Measurements from ENCODE around the gene LRRC8C.
"Not testable (repeated sequence)": the region's sequence is repeated elsewhere in the genome, so short reads cannot be mapped to it uniquely, and the experiment has no call there.

Gene LRRC8C

DNA sequence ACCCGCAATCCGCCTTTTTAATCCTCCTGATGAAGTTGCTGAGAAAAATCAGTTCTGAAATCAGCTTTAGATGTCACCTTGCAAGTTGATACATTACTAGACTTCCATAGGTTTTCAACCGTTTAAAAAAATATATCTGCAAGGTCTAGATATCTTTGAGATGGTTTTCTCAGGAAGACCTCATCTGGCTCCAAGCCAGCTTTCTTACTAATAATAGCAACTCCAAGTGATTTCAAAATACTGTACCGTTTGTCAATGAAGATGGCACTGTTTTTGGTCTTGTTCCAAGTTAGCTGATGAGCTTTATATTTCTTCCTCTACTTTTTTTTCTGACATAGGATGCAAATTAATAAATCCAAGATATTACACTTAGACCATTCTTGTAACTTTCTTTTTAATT lies 40.3 kb downstream of the LRRC8C start:
- no peak for DNase-seq

DNA sequence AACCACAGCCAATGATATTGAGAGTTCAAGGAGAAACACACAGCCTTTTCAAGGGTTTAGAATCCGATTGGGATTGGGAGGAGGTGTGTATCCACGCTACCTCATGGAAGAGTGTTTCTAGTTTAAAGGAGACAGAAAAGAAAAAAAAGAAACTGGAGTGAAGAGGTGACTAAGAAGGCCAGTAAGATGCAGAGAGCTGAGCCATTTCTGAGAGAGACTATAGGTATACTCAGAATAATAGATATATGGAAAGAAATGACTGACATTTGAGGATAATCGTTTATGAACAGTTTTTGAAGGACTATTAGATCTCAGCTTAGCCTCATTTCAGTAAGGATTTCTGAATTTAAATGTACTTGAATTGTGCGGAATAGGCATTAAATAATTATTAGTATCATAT lies 42.8 kb downstream of the LRRC8C start:
- DNase-seq = no peak

DNA sequence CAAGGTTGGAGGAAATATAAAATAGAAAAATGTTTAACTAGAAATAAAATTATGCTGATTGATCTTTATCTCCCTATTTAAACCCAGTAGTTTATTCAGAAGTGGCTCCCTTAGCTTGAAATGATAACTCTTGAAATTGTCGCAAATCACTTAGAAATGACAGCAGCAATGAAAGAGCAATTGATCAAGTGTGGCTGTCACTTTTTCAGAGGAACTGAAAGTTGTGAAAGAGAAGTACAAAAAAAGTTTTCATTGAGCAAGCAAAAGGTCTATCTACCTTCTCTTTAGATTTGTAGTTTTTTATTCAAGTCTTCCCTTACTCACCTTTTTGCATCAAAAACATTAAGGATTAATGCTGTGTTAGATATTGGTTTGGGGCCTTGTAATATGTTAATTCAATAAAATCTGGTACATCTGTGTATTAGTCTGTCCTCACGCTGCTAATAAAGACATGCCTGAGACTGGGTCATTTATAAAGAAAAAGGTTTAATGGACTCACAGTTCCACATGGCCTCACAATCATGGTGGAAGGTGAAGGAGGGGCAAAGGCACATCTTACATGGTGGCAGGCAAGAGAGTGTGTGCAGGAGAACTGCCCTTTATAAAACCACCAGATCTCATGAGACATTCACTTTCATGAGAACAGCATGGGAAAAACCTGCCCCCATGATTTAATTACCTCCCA lies 48.3 kb downstream of the LRRC8C start:
- DNase-seq = no peak

DNA sequence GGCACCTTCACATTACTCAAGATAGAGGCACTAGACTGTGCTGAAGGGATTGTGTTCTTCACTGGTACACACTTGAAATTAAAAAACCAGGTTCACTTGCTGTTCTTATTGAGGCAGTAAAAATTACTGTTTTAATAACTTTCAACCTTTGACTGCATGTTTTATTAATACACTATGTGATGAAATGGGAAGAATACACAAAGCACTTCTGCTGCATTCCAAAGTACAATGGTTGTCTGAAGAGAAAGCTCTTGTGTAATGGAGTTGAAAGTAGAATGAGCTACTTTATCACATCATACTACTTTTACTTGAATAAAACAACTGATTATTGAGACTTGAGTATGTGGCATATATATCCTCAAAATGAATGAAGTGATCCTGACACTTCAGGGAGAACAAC lies 49.7 kb downstream of the LRRC8C start:
- no peak for DNase-seq

DNA sequence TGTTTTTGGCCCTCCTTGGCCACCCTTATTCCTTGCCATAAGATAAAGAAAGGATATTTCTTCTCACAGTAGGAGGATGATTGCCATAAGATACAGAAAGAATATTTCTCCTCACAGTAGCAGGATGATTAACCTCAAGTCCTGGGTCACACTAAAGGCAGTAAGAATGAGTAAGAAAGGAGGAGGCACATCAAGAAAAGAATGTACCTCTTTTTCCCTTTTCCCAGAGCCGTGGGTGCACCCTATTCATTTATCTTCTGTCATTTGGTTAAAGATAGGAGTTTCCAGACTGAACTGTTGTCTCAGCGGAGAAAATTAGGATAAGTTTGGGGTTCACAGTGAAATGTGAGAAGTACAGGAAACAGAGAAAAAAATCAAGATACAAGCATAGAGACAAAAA lies 52.5 kb downstream of the LRRC8C start:
- DNase-seq = no peak

DNA sequence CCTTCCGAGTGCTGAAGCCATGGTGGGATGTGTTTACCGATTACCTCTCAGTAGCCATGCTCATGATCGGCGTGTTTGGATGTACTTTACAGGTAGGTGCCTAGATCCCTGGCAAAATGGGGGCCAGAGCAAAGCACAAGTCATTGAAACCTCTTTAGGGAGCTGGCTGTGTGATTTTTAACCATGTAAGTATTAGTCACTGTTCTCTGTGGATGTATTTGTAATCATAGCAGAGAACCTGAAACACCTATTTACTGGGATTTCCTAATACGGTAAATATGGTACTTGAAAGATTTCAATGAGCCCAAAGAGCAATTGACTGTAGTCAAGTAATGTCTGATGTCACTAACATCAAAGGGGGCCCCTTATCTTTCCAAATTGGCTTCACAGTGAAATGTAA lies 53.6 kb downstream of the LRRC8C start:
- DNase-seq = no peak

DNA sequence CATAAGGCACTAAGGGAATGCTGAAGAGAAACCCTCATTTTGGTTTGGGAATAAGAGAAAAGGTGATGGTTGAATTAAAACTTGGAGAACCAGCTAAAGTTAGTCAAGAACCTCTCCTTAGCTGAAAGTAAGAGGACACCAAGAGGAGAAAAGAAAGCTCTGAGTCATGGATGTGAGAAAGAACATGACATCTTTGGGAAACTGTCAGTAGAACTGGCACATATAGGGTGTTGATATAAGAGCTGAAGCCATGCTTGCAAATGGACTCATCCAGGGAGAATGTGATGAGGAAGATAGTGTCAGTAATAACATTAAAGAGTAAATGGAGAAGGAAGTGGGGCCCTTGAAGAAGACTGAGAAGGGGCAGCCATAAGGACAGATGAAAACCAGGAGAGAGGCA lies 54.3 kb downstream of the LRRC8C start:
- DNase-seq = no peak

DNA sequence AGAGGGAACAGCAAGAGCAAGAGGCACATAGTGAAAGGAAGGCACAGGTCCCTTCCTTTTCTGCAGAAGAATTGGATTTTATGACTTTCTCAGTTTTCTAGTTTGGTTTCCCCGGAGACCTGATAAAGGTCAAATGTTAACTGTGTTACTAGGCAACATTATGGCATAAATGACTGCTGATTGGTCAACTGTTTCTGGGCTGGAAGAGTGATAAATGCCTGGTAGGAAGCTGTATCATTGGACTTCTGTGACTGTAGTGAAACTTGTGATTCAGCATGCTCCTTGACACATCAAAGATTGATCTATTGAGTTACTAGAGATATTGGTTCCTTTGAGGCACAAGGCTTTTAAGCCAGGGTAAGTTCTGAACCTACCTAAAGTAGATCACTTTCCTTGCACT lies 55.7 kb downstream of the LRRC8C start:
- DNase-seq = no peak

DNA sequence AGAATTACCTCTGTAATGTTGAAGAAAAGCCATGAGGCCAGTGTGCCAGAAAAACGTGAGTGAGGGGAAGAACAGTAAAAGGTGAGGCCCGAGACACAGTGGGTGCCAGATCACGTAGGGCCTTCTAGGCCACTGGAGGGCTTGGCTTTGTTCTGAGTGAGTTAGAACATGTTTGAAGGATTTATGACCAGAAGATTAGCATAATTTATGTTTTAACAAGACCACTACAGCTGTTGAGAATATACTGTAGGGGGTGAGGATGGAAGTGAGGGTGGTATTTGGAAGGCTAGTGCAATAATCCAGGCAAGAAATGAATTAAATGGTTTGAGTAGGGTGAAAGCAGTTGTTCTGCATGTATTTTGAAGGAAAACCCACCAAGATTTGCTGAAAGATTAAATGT lies 56.3 kb downstream of the LRRC8C start:
- no peak for DNase-seq

DNA sequence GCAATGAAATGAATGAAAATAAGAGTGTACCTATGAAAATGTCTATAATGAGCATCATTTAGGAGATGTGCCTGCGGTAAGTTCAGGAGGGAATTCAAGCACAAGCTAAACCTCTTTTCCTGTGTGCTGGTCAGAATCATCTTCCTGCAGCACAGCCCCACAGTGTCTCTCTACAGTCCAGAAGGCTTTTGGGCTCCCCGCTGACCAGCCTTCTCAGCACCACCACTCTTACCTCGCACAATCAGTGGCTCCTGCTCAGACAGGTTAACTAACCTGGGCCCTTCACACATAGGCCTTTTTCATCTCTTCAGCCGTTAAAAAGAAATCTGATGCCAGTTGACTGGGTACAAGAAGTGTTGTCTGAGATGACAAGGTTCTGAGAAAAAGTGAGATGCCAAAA lies 57.7 kb downstream of the LRRC8C start:
- no peak for DNase-seq

DNA sequence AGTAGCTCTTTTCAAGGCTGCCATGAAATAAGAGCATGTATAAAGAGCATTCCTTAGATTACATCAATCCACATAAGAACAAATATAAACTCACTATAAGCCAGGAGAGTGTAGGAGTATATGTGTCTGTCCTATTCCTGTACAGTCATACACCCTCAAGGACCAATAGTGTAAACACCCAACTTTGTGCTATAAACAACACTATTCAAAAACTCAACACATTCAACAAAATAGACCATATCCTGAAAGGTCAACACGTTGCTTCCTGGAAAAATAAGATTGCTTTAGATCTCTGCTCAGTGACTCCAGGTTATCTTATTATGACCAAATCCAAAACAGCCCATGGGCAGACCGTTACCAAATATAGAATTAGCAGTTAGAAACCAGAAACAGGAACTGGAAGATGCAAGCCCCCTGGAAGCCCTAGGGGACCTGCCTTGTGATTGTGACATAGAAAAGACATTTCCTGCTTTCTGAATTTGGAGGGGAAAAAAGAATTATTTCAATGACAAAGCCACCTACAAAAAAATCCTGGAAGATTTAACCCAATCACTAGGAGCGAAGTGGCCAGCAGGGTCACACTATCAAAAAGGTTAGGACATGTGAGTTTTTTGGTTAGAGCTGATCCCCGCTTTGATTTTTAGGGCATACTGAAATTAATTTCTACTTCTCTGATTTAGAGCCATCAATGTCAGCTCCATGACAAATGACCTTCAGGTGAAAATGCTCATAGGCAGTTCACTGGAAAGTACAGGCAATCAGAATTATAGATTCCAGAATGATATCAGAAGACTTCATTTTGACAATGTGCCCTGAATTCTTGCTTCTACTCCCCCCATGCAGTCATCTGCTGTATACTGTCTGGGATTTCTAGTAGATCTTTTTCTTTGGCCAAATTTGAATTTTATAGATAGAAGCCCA lies 59.9 kb downstream of the LRRC8C start:
- no peak for DNase-seq

DNA sequence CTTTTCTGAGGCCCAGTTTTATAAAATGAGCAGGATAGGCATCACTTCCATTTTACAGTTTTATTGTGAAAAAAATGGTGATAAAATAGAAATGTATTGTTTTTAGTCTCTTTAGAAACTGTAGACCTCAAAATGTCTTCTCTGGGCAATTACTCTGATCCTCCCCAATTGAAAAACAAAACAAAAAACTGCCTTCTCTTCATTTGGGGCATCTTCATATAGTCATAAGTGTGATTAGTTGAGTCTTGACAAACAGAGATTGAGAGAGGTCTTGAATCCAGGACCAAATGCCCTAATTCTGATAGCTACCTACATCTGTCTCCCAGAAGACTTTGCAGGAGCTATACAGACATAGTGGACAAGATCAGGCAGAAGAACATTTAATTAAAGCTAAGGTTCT lies 62.9 kb downstream of the LRRC8C start:
- DNase-seq = no peak

DNA sequence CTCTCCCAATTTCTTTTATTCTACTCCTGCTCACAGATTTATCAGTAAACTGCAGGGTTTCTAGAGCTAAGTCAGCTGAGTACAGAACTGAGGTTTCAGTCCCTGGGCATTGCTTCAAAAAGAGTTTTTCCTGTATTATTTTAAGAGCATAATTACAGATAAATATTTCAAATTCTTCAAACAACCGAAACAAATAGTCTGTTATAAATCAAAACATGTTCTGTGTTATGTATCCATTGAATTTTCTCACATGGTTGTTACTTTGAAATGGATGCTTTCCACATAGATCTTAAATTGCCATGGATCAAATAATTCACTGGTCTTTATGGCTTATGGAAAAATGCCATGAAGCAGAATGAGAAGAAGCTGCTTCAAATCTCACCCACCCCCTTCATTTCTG lies 64.5 kb downstream of the LRRC8C start:
- DNase-seq = no peak

DNA sequence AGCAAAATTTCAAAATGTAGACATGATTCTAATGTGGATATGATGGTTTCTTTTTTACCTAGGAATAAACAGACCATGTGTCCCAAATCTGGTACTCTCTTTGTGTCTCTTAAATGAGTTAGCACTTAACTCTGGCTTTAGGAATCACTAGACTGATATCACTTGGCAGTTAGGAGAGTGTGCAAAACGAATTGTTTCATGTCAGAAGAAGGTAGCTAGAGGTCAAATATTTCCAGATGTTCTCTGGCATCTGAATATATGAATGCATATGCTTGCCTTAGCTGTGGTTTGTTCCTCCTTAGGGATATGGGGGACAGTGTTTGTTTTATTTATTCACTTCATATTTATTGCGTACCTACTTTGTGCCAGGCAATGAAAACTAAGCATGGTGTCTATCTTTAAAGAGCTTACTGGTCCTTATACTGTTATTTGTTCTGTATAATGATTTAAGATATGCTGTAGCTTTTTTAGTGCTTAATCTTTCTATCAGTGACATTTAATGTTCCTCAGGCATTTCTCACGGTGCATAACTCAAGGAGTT lies 65.2 kb downstream of the LRRC8C start:
- no peak for DNase-seq

DNA sequence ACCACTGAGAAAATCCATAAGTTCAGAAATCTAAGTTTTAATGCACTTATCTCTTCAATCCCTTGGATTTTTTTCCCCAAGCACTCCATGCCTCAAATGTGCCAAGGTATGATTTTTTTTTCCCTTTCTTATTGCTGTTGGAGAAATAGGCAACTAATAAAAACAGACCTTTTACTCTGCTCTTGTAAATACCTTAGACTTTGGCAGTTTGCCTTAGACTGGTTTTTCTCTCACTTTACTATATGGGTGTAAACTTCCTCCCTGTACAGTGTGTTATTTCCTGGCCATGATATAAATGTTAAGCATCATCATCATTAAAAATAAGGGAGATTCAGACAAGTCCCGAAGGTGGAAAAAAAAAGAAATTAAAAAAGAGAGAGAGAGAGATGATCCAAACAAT lies 65.7 kb downstream of the LRRC8C start:
- DNase-seq = no peak

DNA sequence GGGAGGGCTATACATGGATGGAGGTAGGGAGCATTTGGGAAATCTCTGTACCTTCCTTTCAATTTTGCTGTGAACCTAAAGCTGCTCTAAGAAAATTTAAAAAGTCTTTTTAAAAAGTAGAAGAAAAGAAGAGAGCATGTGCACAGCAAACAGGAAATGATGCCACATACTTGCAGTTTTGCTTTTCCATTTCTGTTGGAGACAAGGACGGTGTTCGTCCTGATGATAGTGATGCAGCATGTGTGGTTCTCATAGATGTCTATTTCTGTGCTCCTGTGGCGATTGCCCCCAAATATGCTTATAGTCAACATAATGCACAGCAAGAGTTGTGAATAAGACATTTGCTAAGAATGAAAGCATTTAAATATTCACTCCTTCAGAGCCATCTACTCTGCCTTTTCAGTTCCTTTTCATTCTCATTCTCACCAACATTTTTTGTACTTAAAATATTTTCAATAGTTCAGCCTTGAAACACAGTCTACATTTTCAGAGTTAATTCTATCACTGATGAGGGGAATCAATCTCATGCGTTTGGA lies 66.6 kb downstream of the LRRC8C start:
- no peak for DNase-seq

DNA sequence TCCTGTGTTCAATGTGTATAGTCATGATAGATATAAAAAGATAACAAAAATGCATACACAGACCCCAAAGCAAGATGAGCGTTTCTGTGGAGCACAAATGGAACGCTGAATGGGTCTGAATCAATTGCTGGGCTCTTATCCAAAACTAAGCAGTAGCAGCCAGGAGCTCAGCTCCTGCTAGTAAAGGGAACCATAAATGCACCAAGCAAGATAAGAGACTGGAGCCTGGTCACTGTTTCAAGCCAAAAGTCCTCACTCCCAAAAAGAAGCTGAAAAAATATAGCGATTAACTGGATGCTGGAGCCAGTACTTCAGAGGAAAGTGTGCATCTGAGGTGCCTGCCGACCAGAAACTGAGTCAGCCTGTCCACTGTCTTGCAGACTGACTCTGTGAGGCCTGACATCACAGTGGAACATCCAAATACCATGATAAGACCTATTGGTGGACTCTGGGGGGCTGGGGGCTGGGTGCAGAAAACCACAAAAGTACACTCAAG lies 68.9 kb downstream of the LRRC8C start:
- DNase-seq = peak; percentile 33 to 56

DNA sequence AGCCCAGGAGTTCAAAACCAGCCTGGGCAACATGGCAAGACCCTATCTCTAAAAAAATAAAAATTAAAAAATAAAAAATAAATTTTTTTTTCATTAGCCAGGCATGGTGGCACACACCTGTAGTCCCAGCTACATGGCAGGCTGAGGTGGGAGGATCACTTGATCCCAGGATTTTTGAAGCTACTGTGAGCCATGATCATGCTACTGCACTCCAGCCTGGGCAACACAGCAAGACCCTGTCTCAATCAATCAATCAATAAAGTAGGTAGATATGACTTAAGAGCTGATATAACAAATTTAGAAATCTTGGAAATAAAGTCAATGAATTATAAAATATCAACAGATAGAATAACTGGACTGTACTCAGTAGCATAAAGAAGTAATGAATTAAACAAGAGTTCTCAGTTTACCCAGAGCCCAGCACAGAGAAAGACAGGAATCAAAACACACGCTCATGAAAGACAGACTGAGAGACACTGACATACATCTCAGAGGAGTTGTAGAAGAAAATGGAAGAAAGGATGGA lies 69.7 kb downstream of the LRRC8C start:
- DNase-seq = no peak

DNA sequence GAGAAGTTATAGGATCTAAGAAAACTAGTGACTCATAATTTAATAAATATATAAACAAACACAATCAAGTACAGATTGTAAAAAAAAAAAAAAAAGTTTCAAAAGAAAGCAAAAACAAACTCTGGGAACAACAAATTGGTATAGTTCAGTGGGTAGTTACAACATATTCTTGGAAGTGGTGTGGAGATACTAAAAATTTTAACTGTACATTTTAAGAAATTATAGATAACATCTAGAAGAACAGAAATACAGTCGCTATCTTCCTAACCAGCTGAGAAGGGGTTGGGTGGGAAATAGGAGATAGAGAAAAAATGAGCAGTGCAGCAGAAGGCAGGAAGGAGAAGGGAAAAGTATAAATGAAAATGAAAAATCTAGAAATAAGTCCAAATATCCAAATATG lies 70.5 kb downstream of the LRRC8C start:
- DNase-seq = no peak

DNA sequence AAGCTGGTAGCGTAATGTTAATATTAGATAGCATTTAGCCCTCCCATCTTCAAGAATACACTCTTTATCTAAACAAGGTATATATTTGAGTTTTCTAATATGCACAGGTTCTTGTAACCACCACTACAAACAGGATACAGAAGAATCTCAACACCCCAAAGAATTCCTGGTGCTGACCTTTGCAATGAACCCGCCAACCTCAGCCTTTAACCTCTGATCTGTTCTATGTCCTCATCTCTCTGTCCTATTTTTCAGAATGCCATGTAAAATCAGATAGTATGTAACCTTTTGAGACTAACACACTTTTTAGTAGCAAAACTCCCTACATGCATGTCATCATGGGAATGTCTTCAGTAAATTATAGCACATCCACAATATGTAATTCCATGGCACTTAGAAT lies 71.1 kb downstream of the LRRC8C start:
- DNase-seq = no peak

DNA sequence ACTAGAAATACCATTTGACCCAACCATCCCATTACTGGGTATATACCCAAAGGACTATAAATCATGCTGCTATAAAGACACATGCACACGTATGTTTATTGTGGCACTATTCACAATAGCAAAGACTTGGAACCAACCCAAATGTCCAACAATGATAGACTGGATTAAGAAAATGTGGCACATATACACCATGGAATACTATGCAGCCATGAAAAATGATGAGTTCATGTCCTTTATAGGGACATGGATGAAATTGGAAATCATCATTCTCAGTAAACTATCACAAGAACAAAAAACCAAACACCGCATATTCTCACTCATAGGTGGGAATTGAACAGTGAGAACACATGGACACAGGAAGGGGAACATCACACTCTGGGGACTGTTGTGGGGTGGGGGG lies 72.0 kb downstream of the LRRC8C start:
- not testable (repeated sequence) for DNase-seq

DNA sequence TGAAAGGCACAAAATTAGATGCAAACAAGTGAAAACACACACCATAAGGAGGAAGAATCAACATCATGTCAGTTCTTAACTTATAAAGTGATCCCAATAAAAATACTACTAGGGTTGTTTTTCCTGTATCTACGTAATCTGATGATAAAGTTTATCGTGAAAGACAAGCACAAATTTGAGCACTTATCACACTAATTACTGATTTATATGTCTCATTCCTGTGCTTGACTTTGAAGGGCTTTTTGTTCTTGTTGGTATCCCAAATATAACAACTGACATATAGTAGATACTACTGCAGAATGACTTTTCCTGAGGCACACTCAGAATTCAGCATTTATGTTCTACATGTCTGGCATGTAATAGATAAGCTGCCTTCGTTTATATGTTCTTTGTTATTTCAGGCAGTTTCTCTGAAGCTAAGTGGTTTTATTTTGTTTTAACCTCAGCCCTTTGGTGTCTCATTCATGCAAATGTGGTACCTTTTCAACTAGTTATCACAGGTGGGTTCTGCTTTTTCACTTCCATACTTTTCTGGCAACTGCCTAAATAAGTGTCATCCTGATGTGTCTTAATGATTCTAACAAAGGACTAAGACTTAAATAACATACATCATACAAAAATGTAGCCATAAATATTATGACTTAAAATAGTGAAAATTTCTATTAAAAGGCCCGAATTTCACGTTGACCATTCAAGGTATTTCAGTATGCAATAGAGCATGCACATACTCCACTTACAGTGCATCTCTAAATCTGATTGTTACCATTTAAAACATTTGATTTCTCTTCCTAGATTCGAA lies 73.2 kb downstream of the LRRC8C start:
- no peak for DNase-seq

DNA sequence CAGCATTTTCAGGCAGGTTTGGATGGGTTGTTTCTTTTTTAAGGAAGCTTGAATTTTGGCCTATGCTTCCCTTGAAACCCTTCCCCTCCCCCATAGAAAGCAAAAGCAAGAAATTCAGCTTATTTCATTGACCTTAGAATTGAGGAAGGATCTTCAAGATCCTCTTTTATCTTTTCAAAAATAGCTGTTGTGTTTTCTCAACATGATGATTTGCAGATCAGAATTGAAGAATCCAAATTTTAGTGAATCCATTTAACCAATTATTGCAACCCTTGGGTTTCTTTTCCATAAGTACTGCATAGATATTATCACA lies 73.7 kb downstream of the LRRC8C start:
- DNase-seq = no peak

Measured in activated CD4-positive, alpha-beta T cell treated with anti-CD3 and anti-CD28 coated beads, Interleukin-2, amount 50 U/mL, for 4 hours (primary cell).